HG03432 (cell line): ENCODE results near the gene HMGXB3.
A peak's percentile ranks its signal among the peaks of the same experiment; 100 is the strongest.
"Not testable (repeated sequence)": the region's sequence is repeated elsewhere in the genome, so short reads cannot be mapped to it uniquely, and the experiment has no call there.

Source experiments
- ATAC-seq: cut with Tn5 transposase; IDR thresholded peaks from one replicate; pipeline ENCODE4 v1.9.1; 2021; ENCODE audit warnings: mild to moderate bottlenecking, moderate library complexity; ENCODE audit not compliant: unreplicated experiment

The HMGXB3 gene

GRCh38 chr5:150082889-150083288 is 82.3 kb downstream of the HMGXB3 start:
- ATAC-seq, result no peak

GRCh38 chr5:150084754-150085153 is 84.2 kb downstream of the HMGXB3 start:
- not testable (repeated sequence) for ATAC-seq

- ATAC-seq, result no peak
These were observed 84.8 kb downstream of the HMGXB3 start for GRCh38 chr5:150085191-150085912.

GRCh38 chr5:150085950-150086715 is 85.6 kb downstream of the HMGXB3 start, which contains the start of gene CSF1R:
TSS of gene CSF1R (minus strand) at chr5:150086554. CDS start at chr5:150086427, 127 bp downstream.
- ATAC-seq, result no peak

- peak; percentile 72 for ATAC-seq
These were observed 91.7 kb downstream of the HMGXB3 start for GRCh38 chr5:150092159-150092787.

- no peak for ATAC-seq
These were observed 96.6 kb downstream of the HMGXB3 start for GRCh38 chr5:150097152-150097551.

GRCh38 chr5:150101023-150101422 is 100.5 kb downstream of the HMGXB3 start:
- ATAC-seq, result no peak
